ENCODE results near the gene KCND3.

KCND3 gene

GRCh38 chr1:111739194-111739924 lies 250.1 kb downstream of the KCND3 start, which contains the start of gene INKA2:
Gene INKA2, minus strand, starts transcription at chr1:111739395. Its CDS starts 153 bp downstream, at chr1:111739242.
- H3K4me3 ChIP-seq (ENCODE audit: low read depth, low read length): peak within 1 kb of the TSS; percentile 60
- peak; percentile 56 for DNase-seq (ENCODE audit: low read depth)

- peak overlapping the region; percentile 60 for H3K4me3 ChIP-seq (ENCODE audit: low read depth, low read length)
- peak; percentile 62 for DNase-seq (ENCODE audit: low read depth)
These were observed 250.9 kb downstream of the KCND3 start for GRCh38 chr1:111738436-111739193.

- DNase-seq (ENCODE audit: low read depth): no peak
- H3K4me3 ChIP-seq (ENCODE audit: low read depth, low read length): peak overlapping the region; percentile 60
These were observed 251.4 kb downstream of the KCND3 start for GRCh38 chr1:111738133-111738435.

GRCh38 chr1:111737216-111738132 lies 252.0 kb downstream of the KCND3 start:
- peak overlapping the region; percentile 60 for H3K4me3 ChIP-seq (ENCODE audit: low read depth, low read length)
- no peak for DNase-seq (ENCODE audit: low read depth)

GRCh38 chr1:111736548-111737215 lies 252.8 kb downstream of the KCND3 start:
- H3K4me3 ChIP-seq (ENCODE audit: low read depth, low read length): peak overlapping the region; percentile 60
- no peak for DNase-seq (ENCODE audit: low read depth)

GRCh38 chr1:111735858-111736544 lies 253.5 kb downstream of the KCND3 start:
- H3K4me3 ChIP-seq (ENCODE audit: low read depth, low read length): no peak overlapping the region
- DNase-seq (ENCODE audit: low read depth): peak; percentile 75

- no peak for DNase-seq (ENCODE audit: low read depth)
- no peak overlapping the region for H3K4me3 ChIP-seq (ENCODE audit: low read depth, low read length)
These were observed 254.1 kb downstream of the KCND3 start for GRCh38 chr1:111735321-111735720.

- DNase-seq (ENCODE audit: low read depth): no peak
- no peak overlapping the region for H3K4me3 ChIP-seq (ENCODE audit: low read depth, low read length)
These were observed 254.6 kb downstream of the KCND3 start for GRCh38 chr1:111734856-111735255.

GRCh38 chr1:111734426-111734825 lies 255.0 kb downstream of the KCND3 start:
- no peak overlapping the region for H3K4me3 ChIP-seq (ENCODE audit: low read depth, low read length)
- no peak for DNase-seq (ENCODE audit: low read depth)

- no peak overlapping the region for H3K4me3 ChIP-seq (ENCODE audit: low read depth, low read length)
- DNase-seq (ENCODE audit: low read depth): no peak
These were observed 255.5 kb downstream of the KCND3 start for GRCh38 chr1:111733992-111734341.

GRCh38 chr1:111733183-111733991 lies 256.1 kb downstream of the KCND3 start:
- H3K4me3 ChIP-seq (ENCODE audit: low read depth, low read length): no peak overlapping the region
- DNase-seq (ENCODE audit: low read depth): peak; percentile 90

GRCh38 chr1:111732718-111733117 lies 256.8 kb downstream of the KCND3 start:
- H3K4me3 ChIP-seq (ENCODE audit: low read depth, low read length): no peak overlapping the region
- no peak for DNase-seq (ENCODE audit: low read depth)

- no peak overlapping the region for H3K4me3 ChIP-seq (ENCODE audit: low read depth, low read length)
- DNase-seq (ENCODE audit: low read depth): no peak
These were observed 257.5 kb downstream of the KCND3 start for GRCh38 chr1:111731956-111732355.

- DNase-seq (ENCODE audit: low read depth): no peak
- no peak overlapping the region for H3K4me3 ChIP-seq (ENCODE audit: low read depth, low read length)
These were observed 258.8 kb downstream of the KCND3 start for GRCh38 chr1:111730706-111731105.

- DNase-seq (ENCODE audit: low read depth): no peak
- H3K4me3 ChIP-seq (ENCODE audit: low read depth, low read length): no peak overlapping the region
These were observed 259.4 kb downstream of the KCND3 start for GRCh38 chr1:111729946-111730681.

GRCh38 chr1:111729271-111729921 lies 260.1 kb downstream of the KCND3 start:
- DNase-seq (ENCODE audit: low read depth): peak; percentile 53
- H3K4me3 ChIP-seq (ENCODE audit: low read depth, low read length): no peak overlapping the region

- no peak overlapping the region for H3K4me3 ChIP-seq (ENCODE audit: low read depth, low read length)
- no peak for DNase-seq (ENCODE audit: low read depth)
These were observed 262.4 kb downstream of the KCND3 start for GRCh38 chr1:111727056-111727455.
